ENCODE measurements around the gene RGS7.
"Not testable (repeated sequence)": the region's sequence is repeated elsewhere in the genome, so short reads cannot be mapped to it uniquely, and the experiment has no call there.

RGS7 gene

GRCh38 chr1:240895424-240895823 is 461.6 kb downstream of the RGS7 start:
- DNase-seq: not testable (repeated sequence)

- DNase-seq: no peak
These were observed 468.3 kb downstream of the RGS7 start for GRCh38 chr1:240888787-240889048.

- DNase-seq: no peak
These were observed 468.8 kb downstream of the RGS7 start for GRCh38 chr1:240888039-240888786.

GRCh38 chr1:240883490-240883889 is 473.5 kb downstream of the RGS7 start:
- DNase-seq: no peak

GRCh38 chr1:240882656-240883308 is 474.2 kb downstream of the RGS7 start:
- DNase-seq: not testable (repeated sequence)

- DNase-seq: no peak
These were observed 478.4 kb downstream of the RGS7 start for GRCh38 chr1:240878631-240879030.

GRCh38 chr1:240877605-240878004 is 479.4 kb downstream of the RGS7 start:
- DNase-seq: no peak

- no peak for DNase-seq
These were observed 480.9 kb downstream of the RGS7 start for GRCh38 chr1:240876071-240876470.

- no peak for DNase-seq
These were observed 487.9 kb downstream of the RGS7 start for GRCh38 chr1:240869071-240869470.

GRCh38 chr1:240866724-240867123 is 490.3 kb downstream of the RGS7 start:
- no peak for DNase-seq

- no peak for DNase-seq
These were observed 497.0 kb downstream of the RGS7 start for GRCh38 chr1:240860023-240860422.

- no peak for DNase-seq
These were observed 502.6 kb downstream of the RGS7 start for GRCh38 chr1:240854367-240854766.

- DNase-seq: no peak
These were observed 509.7 kb downstream of the RGS7 start for GRCh38 chr1:240847325-240847724.

GRCh38 chr1:240844486-240844885 is 512.5 kb downstream of the RGS7 start:
- DNase-seq: no peak

- DNase-seq: no peak
These were observed 513.2 kb downstream of the RGS7 start for GRCh38 chr1:240843798-240844197.

- DNase-seq: no peak
These were observed 520.7 kb downstream of the RGS7 start for GRCh38 chr1:240836271-240836670.

GRCh38 chr1:240835291-240835690 is 521.7 kb downstream of the RGS7 start:
- no peak for DNase-seq

GRCh38 chr1:240833075-240833474 is 523.9 kb downstream of the RGS7 start:
- DNase-seq: no peak

GRCh38 chr1:240831922-240832321 is 525.1 kb downstream of the RGS7 start:
- DNase-seq: no peak

- no peak for DNase-seq
These were observed 525.8 kb downstream of the RGS7 start for GRCh38 chr1:240831191-240831631.

GRCh38 chr1:240829487-240829886 is 527.5 kb downstream of the RGS7 start:
- DNase-seq: no peak

- no peak for DNase-seq
These were observed 529.2 kb downstream of the RGS7 start for GRCh38 chr1:240827786-240828185.

- DNase-seq: no peak
These were observed 532.8 kb downstream of the RGS7 start for GRCh38 chr1:240824238-240824637.

- DNase-seq: no peak
These were observed 533.6 kb downstream of the RGS7 start for GRCh38 chr1:240823357-240823756.

GRCh38 chr1:240821925-240822324 is 535.1 kb downstream of the RGS7 start:
- no peak for DNase-seq

All from CD4-positive, alpha-beta T cell treated with Interleukin-4 for 1 hour (primary cell).